ENCODE results near the gene HOMEZ. TPM values are rescaled to one million over a fixed set of nuclear protein-coding genes. Genes with fewer than 3 reads are reported as not detected.

HOMEZ gene
- polyA plus RNA-seq, 1 of the 3 experiments (the other 2 are of a cell fraction) = 7.7 TPM

DNA sequence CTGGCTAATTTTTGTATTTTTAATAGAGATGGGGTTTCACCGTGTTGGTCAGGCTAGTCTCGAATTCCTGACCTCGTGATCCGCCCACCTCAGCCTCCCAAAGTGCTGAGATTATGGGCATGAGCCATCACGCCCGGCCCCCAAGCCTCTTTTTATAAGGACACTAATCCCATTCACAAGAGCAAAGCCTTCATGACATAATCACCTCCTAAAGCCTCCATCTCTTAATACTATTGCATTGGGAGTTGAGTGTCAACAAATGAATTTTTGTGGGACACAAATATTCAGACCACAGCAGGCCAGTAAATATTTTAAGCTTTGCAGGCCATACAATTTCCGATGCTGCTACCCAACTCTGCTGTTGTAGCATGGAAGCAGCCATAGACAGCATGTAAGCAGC, 37.3 kb downstream of the HOMEZ start:
- ChIA-PET POLR2A (no interaction called here), CTCF (no interaction called here)
- peaks cover 35% of the 10 kb centered on the region; the same call in 1 of the 2 replicates for H3K27me3 ChIP-seq (ENCODE audit: insufficient read depth)
- H3K36me3 ChIP-seq (replicated peaks in 1 of 2; ENCODE audit: control insufficient read depth in 1 of 2, insufficient read depth in 2 of 2, low read length in 1 of 2) = no peaks in the 10 kb centered on the region
- H3K9me2 ChIP-seq = no peaks in the 10 kb centered on the region
- no peaks in the 10 kb centered on the region for H3K9me3 ChIP-seq
- no peak for DNase-seq
- H3K9ac ChIP-seq = no peak overlapping the region
- WGBS (ENCODE audit: low lambda C conversion rate) = 30% methylated on average over 7 of the region's 7 CpGs
- H3K27ac ChIP-seq (ENCODE audit: low read depth in 2 of 2, low read length in 1 of 2) = no peak overlapping the region
- no peak overlapping the region for H2AFZ ChIP-seq (ENCODE audit: low read depth)
- no peak for TF ChIP-seq EZH2phosphoT487 (IDR thresholded peaks at IDR 0.05; ENCODE audit: borderline replicate concordance, low read depth)
- no peaks in the 10 kb centered on the region for H3K4me1 ChIP-seq (ENCODE audit: control insufficient read depth in 1 of 2, insufficient read depth in 2 of 2, low read depth in 1 of 2, low read length in 1 of 2)
- H4K20me1 ChIP-seq (ENCODE audit: insufficient read depth) = no peaks in the 10 kb centered on the region
- H3K79me2 ChIP-seq (ENCODE audit: insufficient read depth) = no peaks in the 10 kb centered on the region
- no peak overlapping the region for H3K4me3 ChIP-seq (ENCODE audit: low read depth in 2 of 2, low read length in 1 of 2)
- no peak overlapping the region for H3K4me2 ChIP-seq
- no peaks in the 10 kb centered on the region for H3F3A ChIP-seq (replicated peaks; ENCODE audit: insufficient read depth)

DNA sequence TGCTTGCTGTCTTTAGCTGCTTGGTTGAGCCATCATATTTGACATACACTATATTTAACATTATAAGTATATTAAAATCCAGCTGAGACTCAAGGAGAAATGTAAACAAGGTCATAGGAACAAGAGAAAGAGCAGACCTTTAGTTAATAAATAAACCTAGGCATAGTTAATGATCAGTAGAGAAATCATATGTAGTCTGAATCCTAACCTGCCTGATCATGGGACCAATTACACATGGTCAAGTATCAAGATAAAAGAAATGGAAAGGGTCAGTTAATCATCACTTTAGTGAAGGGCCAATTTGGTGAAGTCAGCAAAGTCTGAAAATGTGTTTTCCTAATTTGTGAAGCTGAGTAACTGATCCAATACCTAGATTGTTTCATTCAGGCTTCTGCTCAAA, 40.6 kb downstream of the HOMEZ start:
- Histone ChIP-seq H3K4me1 (ENCODE audit: control insufficient read depth in 1 of 2, insufficient read depth in 2 of 2, low read depth in 1 of 2, low read length in 1 of 2) (no peaks in the 10 kb centered on the region), H3F3A (replicated peaks; ENCODE audit: insufficient read depth) (no peaks in the 10 kb centered on the region), H3K27me3 (ENCODE audit: insufficient read depth) (peaks cover 29% of the 10 kb centered on the region; the same call in 1 of the 2 replicates), H4K20me1 (ENCODE audit: insufficient read depth) (no peaks in the 10 kb centered on the region), H3K79me2 (ENCODE audit: insufficient read depth) (no peaks in the 10 kb centered on the region), H3K36me3 (replicated peaks in 1 of 2; ENCODE audit: control insufficient read depth in 1 of 2, insufficient read depth in 2 of 2, low read length in 1 of 2) (no peaks in the 10 kb centered on the region), H3K4me2 (no peak overlapping the region), H3K4me3 (ENCODE audit: low read depth in 2 of 2, low read length in 1 of 2) (no peak overlapping the region), H3K27ac (ENCODE audit: low read depth in 2 of 2, low read length in 1 of 2) (no peak overlapping the region), H3K9ac (no peak overlapping the region), H3K9me3 (no peaks in the 10 kb centered on the region), H2AFZ (ENCODE audit: low read depth) (no peak overlapping the region), H3K9me2 (no peaks in the 10 kb centered on the region)
- POLR2A ChIA-PET = no interaction called here
- CTCF ChIA-PET = interaction anchor here (0.8 kb wide), 1 partner anchor 58 kb away, joined by 3 read pairs; no protein-coding TSS in a partner anchor
- no peak for DNase-seq
- TF ChIP-seq, protein P1, sequence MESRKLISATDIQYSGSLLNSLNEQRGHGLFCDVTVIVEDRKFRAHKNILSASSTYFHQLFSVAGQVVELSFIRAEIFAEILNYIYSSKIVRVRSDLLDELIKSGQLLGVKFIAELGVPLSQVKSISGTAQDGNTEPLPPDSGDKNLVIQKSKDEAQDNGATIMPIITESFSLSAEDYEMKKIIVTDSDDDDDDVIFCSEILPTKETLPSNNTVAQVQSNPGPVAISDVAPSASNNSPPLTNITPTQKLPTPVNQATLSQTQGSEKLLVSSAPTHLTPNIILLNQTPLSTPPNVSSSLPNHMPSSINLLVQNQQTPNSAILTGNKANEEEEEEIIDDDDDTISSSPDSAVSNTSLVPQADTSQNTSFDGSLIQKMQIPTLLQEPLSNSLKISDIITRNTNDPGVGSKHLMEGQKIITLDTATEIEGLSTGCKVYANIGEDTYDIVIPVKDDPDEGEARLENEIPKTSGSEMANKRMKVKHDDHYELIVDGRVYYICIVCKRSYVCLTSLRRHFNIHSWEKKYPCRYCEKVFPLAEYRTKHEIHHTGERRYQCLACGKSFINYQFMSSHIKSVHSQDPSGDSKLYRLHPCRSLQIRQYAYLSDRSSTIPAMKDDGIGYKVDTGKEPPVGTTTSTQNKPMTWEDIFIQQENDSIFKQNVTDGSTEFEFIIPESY (IDR thresholded peaks at IDR 0.05; ENCODE audit: borderline replicate concordance, low read depth) = no peak
- TF ChIP-seq GATA2 (CRISPR knock-in tag; IDR thresholded peaks at IDR 0.05) (no peak), FOXM1 (IDR thresholded peaks at IDR 0.05; ENCODE audit: low read depth) (no peak), NFIC (IDR thresholded peaks at IDR 0.05; ENCODE audit: borderline replicate concordance) (no peak)
- TF ChIP-seq, protein P2, sequence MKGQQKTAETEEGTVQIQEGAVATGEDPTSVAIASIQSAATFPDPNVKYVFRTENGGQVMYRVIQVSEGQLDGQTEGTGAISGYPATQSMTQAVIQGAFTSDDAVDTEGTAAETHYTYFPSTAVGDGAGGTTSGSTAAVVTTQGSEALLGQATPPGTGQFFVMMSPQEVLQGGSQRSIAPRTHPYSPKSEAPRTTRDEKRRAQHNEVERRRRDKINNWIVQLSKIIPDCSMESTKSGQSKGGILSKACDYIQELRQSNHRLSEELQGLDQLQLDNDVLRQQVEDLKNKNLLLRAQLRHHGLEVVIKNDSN (IDR thresholded peaks at IDR 0.05; ENCODE audit: borderline replicate concordance, low read depth) = no peak

DNA sequence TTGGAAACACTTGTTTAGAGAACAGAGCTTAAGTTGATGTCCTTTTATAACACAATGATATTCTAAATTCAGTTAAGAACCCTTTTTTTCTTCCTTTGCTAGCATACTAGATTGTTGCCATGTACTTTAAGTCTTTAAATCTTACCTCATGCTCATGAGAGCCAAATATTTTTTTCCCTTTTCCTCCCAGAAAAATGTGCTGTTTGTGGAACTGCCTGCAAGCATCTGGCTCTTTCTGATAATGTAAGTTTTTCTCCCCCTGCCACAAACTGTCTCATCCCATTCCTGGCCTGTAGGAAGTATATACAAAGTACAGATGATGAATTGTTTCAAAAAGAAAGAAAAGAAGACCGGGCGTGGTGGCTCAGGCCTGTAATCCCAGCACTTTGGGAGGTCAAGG, 42.9 kb downstream of the HOMEZ start:
- ChIA-PET POLR2A (no interaction called here), CTCF (interaction anchor here (1.0 kb wide), 1 partner anchor 51 kb away, joined by 4 read pairs; no protein-coding TSS in a partner anchor)
- H3F3A ChIP-seq (replicated peaks; ENCODE audit: insufficient read depth) = no peaks in the 10 kb centered on the region
- H3K27me3 ChIP-seq (ENCODE audit: insufficient read depth) = peaks cover 18% of the 10 kb centered on the region; the same call in 1 of the 2 replicates
- 56% methylated on average over 2 of the region's 2 CpGs for WGBS (ENCODE audit: low lambda C conversion rate)
- no peaks in the 10 kb centered on the region for H3K79me2 ChIP-seq (ENCODE audit: insufficient read depth)
- DNase-seq = no peak
- H2AFZ ChIP-seq (ENCODE audit: low read depth) = no peak overlapping the region
- no peaks in the 10 kb centered on the region for H3K9me2 ChIP-seq
- no peaks in the 10 kb centered on the region for H3K36me3 ChIP-seq (replicated peaks in 1 of 2; ENCODE audit: control insufficient read depth in 1 of 2, insufficient read depth in 2 of 2, low read length in 1 of 2)
- H3K4me2 ChIP-seq = no peak overlapping the region
- H3K27ac ChIP-seq (ENCODE audit: low read depth in 2 of 2, low read length in 1 of 2) = no peak overlapping the region
- no peak overlapping the region for H3K9ac ChIP-seq
- no peak for TF ChIP-seq EZH2phosphoT487 (IDR thresholded peaks at IDR 0.05; ENCODE audit: borderline replicate concordance, low read depth)
- TF ChIP-seq, protein P3, sequence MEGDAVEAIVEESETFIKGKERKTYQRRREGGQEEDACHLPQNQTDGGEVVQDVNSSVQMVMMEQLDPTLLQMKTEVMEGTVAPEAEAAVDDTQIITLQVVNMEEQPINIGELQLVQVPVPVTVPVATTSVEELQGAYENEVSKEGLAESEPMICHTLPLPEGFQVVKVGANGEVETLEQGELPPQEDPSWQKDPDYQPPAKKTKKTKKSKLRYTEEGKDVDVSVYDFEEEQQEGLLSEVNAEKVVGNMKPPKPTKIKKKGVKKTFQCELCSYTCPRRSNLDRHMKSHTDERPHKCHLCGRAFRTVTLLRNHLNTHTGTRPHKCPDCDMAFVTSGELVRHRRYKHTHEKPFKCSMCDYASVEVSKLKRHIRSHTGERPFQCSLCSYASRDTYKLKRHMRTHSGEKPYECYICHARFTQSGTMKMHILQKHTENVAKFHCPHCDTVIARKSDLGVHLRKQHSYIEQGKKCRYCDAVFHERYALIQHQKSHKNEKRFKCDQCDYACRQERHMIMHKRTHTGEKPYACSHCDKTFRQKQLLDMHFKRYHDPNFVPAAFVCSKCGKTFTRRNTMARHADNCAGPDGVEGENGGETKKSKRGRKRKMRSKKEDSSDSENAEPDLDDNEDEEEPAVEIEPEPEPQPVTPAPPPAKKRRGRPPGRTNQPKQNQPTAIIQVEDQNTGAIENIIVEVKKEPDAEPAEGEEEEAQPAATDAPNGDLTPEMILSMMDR (IDR thresholded peaks at IDR 0.05) = no peak
- no peak for TF ChIP-seq SMC3 (IDR thresholded peaks at IDR 0.05; ENCODE audit: low read depth, low read length)
- no peak for TF ChIP-seq POLR2AphosphoS5 (IDR thresholded peaks at IDR 0.05; ENCODE audit: low read depth, low read length)
- TF ChIP-seq TCF12 (IDR thresholded peaks at IDR 0.05) = no peak
- no peak for TF ChIP-seq ELF1 (IDR thresholded peaks at IDR 0.05)
- TF ChIP-seq, protein P2 (IDR thresholded peaks at IDR 0.05; ENCODE audit: borderline replicate concordance, low read depth) = no peak
- no peaks in the 10 kb centered on the region for H4K20me1 ChIP-seq (ENCODE audit: insufficient read depth)
- H3K4me3 ChIP-seq (ENCODE audit: low read depth in 2 of 2, low read length in 1 of 2) = no peak overlapping the region
- H3K4me1 ChIP-seq (ENCODE audit: control insufficient read depth in 1 of 2, insufficient read depth in 2 of 2, low read depth in 1 of 2, low read length in 1 of 2) = no peaks in the 10 kb centered on the region
- no peaks in the 10 kb centered on the region for H3K9me3 ChIP-seq
